Kidney glomerular epithelial cell (primary cell): ENCODE results near the gene ZSWIM9.
"Not testable (repeated sequence)": the region's sequence is repeated elsewhere in the genome, so short reads cannot be mapped to it uniquely, and the experiment has no call there.

ENCODE experiments used
- DNase-seq: peaks from one replicate; lab custom pipeline; 2025; lab: John Stamatoyannopoulos, UW

The ZSWIM9 gene

DNA sequence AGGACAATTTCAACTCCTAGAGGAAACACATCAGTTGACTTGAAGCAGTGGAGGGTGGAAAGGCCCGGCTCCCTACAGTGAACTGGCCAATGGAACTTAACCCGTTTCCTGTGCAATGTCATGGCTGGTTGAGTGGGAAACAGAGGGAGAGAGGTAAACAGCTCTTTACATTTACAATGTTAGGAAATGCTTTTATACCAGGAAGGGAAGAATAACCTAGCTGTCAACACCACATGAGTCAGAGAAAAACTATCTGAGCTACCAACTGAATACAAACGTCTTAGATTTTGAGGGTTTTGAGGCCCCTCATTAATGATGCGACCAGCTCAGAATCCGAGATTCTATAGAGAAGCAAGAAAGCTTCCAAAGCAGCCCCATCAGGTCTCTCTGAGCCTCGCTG is 48.5 kb downstream of the ZSWIM9 start:
- DNase-seq: no peak

- not testable (repeated sequence) for DNase-seq
These were observed 50.3 kb downstream of the ZSWIM9 start for GRCh38 chr19:48220784-48221183.

GRCh38 chr19:48221628-48222027 is 51.1 kb downstream of the ZSWIM9 start:
- DNase-seq: no peak

DNA sequence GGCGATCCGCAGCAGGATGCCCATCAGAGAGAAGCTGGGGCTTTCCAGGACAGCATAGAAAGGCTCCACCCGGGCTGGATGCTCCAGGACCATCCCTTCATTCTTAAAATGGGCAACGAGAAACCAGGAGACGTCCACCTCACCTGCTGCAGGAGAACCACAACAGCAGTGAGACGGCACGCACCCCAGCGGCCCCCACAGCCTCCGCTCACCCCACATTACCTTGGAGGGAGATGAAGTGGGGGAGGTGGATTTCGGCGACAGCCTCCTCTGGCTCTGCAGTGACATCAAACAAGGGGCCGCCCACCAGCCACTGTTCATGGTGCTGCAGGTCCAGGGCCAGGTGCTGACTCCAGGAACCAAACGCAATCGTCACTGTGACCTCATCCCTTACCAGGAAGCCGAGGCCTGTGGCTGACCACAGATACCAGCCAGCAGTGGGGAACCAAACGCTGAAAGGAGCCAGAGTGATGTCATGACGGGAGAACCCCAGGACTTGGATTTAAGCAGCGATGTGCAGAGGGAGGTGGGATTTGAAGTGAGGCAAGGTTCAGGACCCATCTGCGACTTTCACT is 60.2 kb downstream of the ZSWIM9 start:
- no peak for DNase-seq

DNA sequence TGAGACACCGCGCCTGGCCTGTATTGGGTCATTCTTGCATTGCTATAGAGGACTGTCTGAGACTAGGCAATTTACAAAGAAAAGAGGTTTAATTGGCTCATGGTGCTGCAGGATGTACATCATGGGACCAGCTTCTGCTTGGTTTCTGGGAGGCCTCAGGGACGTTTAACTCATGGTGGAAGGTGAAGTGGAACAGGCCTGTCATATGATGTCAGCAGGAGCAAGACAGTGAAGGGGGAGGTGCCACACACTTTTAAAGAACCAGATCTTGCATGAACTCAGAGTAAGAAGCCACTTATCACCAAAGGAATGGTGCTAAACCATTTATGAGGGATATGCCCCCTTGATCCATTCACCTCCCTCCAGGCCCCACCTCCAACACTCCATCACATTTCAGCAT is 66.6 kb downstream of the ZSWIM9 start:
- no peak for DNase-seq

DNA sequence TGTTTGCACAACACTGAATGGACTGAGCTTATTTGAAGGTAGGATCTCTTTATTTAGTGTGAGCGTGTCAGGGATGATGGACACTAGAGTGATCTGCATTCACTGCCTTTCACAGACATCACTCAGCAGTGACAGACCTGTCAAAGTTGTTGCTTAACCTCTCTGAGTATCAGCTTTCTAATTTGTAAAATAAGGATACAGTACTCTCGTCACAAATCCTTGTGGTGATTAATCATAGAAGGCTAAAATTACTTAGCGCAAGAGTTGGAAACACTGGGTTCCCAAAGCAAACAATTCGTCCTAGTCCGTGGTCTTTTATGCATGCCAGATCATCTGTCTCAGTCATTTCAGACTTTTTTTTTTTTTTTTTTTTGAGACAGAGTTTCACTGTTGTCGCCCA is 68.6 kb downstream of the ZSWIM9 start:
- no peak for DNase-seq

DNA sequence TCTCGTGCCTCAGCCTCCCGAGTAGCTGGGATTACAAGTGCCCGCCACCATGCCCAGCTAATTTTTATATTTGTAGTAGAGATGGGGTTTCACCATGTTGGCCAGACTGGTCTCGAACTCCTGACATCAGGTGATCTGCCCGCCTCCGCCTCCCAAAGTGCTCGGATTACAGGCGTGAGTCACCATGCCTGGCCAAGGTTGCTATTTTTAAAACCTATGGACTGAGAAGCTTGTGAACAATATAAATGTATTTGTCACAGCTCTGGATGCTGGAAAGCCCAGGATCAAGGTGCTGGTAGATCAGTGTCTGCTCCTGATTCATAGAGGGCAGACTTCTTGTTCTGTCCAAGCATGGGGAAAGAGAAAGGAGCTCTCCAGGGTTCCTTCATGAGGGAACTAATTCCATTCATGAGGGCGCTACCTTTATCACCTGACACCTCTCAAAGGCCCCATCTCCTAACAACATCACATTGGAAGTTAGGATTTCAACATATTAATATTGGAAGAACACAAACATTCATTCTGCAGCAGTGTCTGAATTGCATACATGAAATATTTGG is 69.2 kb downstream of the ZSWIM9 start:
- no peak for DNase-seq

DNA sequence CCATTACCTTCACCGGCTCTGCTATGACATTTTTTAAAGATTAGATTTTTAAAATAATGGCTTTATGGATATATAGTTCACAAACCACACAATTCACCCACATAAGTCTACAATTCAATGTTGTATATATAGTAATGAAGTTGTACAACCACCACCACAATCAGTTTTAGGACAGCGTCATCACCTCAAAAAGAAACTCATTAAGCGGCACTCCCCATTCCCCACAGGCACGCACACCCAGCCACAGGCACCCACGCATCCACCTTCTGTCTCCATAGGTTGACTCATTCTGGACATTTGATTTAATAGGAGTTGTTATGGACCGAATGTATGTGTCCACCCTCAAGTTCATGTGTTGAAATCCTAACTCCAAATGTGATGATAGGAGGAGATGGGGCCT is 71.3 kb downstream of the ZSWIM9 start:
- not testable (repeated sequence) for DNase-seq

- DNase-seq: no peak
These were observed 73.8 kb downstream of the ZSWIM9 start for GRCh38 chr19:48244281-48244680.

- DNase-seq: no peak
These were observed 75.6 kb downstream of the ZSWIM9 start for GRCh38 chr19:48246101-48246500.

- no peak for DNase-seq
These were observed 76.7 kb downstream of the ZSWIM9 start for GRCh38 chr19:48247212-48247611.
